WERI-Rb-1 (cell line): Measurements from ENCODE around the gene FNDC3B.

ENCODE experiments used
- DNase-seq: peaks from one replicate; pipeline ENCODE4 v3.0.0-alpha.2; 2020
- H3K27ac ChIP-seq: fragments of 250-450 bp; sonication (Bioruptor Pico); 2 replicates; pipeline ENCODE4 v1.5.1; 2020; ENCODE audit warnings: mild to moderate bottlenecking, moderate library complexity
- H3K27me3 ChIP-seq: fragments of 250-450 bp; sonication (Bioruptor Pico); 2 replicates; pipeline ENCODE4 v1.5.1; 2021; ENCODE audit warnings: mild to moderate bottlenecking, low read depth, moderate library complexity; ENCODE audit not compliant: insufficient read depth, severe bottlenecking
- H3K36me3 ChIP-seq: fragments of 250-450 bp; sonication (Bioruptor Pico); 2 replicates; pipeline ENCODE4 v1.5.1; 2020; ENCODE audit warnings: mild to moderate bottlenecking, moderate library complexity
- H3K4me3 ChIP-seq: 2 replicates; pipeline ENCODE4 v1.5.1; 2011; ENCODE audit warnings: low read depth, mild to moderate bottlenecking, control low read depth, low read length
- H3K9me3 ChIP-seq: fragments of 250-450 bp; sonication (Bioruptor Pico); 2 replicates; pipeline ENCODE4 v1.5.1; 2021; ENCODE audit warnings: mild to moderate bottlenecking, moderate library complexity; ENCODE audit not compliant: severe bottlenecking
- CTCF ChIP-seq: IDR thresholded peaks from 2 replicates; pipeline ENCODE4 v1.5.1; 2011; ENCODE audit warnings: low read depth, mild to moderate bottlenecking, control low read depth, inconsistent platforms, low read length

FNDC3B gene

DNA sequence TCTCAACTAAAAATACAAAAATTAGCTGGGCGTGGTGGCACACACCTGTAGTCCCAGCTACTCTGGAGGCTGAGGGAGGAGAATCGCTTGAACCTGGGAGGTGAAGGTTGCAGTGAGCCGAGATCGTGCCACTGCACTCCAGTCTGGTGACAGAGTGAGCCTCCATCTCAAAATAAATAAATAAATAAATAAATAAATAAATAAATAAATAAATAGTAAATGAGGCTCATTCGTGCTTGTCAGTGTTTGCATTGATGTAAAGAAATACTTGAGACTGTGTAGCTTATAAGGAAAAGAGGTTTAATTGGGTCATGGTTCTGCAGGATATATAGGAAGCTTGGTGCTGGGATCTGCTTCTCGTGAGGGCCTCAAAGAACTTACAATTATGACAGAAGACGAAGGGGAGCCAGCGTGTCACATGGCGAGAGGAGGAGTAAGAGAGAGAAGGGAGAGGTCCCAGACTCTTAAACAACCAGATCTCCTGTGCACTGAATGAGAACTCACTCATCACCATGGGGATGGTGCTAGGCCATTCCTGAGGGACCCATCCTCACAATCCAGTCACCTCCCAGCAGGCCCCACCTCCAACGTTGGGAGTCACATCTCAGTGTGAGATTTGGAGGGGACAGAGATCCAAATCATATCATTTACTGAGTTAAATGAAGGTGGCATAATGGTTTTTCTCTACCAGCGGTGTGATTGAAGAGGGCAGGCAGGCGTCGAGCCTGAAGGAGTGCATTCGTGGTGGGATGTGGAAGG is 104.5 kb downstream of the FNDC3B start:
- H3K4me3 ChIP-seq: no peak overlapping the region
- no peaks in the 10 kb centered on the region for H3K27me3 ChIP-seq
- DNase-seq: no peak
- no peaks in the 10 kb centered on the region for H3K36me3 ChIP-seq
- no peak overlapping the region for H3K27ac ChIP-seq
- no peak for TF ChIP-seq CTCF
- H3K9me3 ChIP-seq: no peaks in the 10 kb centered on the region

DNA sequence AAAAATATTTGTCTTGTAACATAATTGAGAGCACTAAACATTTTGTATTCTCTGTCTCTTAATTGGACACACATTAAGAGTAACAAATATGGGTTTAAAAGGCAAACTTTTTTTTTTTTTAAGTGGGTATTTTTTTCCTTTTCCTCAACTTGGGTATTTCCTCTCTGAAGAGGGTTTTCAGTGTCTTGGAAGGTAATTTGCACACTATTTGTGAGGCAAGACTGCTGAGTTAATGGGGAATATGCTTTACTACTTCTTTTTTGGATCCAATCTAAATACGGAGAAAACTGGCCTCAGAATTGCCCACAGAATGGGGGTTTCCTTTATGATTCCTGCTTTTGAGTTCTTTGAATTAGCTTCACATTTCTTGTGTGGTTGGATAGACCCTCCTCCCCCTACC is 105.2 kb downstream of the FNDC3B start:
- no peaks in the 10 kb centered on the region for H3K27me3 ChIP-seq
- no peaks in the 10 kb centered on the region for H3K36me3 ChIP-seq
- no peak overlapping the region for H3K4me3 ChIP-seq
- TF ChIP-seq CTCF: no peak
- no peak for DNase-seq
- no peak overlapping the region for H3K27ac ChIP-seq
- H3K9me3 ChIP-seq: no peaks in the 10 kb centered on the region

DNA sequence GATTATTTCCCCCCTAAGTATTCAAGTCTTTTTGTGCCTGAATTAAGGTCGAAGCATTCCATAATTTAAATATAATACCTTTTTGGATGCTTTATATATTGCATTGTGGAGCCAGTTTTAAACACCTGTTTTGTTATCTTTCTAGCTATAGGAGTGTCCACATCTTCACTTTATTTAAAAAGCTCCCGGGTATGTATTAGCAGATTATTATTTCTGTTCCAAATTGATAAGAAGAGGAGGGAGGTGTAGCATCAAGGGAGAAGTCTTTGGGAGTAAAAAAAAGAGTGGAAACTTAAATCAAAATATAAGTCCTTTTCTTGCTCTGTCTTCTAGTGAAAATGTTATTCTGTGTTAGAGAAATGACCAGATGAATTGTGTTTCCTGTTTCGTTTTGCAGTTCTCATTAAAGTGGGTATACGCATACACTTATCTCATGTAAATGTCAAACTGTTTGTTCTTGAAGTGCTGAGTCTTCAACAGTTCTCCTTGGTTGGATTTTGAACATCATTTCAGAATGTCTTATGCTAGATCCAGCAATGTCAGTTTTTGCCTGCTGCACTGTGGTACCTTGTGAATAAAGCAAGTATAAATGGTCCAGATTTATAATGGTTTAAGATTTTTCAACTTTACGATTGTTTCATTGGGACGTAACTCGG is 105.8 kb downstream of the FNDC3B start:
- H3K4me3 ChIP-seq: no peak overlapping the region
- TF ChIP-seq CTCF: no peak
- H3K27me3 ChIP-seq: no peaks in the 10 kb centered on the region
- no peaks in the 10 kb centered on the region for H3K36me3 ChIP-seq
- no peaks in the 10 kb centered on the region for H3K9me3 ChIP-seq
- no peak for DNase-seq
- no peak overlapping the region for H3K27ac ChIP-seq

DNA sequence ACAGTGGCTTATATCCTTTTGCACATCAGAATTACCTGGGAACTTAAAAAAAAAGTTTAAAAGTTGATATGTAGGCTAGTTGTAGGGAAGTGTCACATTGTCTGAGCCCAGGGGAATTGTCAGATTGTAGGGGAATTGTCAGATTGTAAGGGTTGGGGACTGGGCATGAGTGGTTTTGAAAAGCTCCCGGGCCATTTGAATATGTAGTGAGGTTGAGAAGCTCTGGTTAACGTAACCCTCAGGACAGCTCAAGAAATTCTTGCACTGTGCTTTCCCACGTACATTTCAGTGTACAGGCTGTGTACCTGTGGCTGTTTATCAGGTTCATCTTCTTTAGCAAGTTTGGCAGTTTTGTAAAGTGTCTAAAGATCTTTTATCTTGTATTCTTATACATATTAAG is 107.0 kb downstream of the FNDC3B start:
- no peak for TF ChIP-seq CTCF
- no peak overlapping the region for H3K27ac ChIP-seq
- no peak for DNase-seq

DNA sequence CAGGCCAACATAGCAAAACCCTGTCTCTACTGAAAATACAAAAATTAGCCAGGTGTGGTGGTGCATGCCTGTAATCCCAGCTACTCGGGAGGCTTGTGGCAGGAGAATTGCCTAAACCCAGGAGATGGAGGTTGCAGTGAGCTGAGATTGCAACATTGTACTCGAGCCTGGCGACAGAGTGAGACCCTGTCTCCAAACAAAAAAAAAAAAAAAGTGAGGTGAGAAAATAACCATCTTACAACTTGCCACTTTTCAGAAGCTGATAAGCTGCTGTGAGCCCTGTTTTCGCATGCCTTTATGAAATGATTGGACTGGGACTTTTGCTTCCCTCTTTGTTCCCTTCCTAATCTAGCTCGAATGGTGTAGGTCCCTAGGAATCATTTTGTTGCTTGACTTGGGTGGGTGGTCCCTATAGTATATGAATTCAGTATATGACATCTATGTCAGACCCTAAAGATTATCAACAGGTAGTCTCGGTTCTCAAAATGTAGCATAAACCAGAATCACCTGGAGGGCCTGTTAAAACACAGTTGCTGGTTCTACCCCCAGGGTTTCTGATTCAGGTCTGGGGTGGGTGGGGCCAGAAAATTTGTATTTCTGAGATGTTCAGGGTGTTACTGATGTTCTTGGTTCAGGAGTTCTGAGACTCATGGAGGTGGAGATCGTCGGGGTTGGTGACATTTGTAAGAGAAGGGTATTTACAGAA is 107.9 kb downstream of the FNDC3B start:
- H3K27me3 ChIP-seq: no peaks in the 10 kb centered on the region
- no peaks in the 10 kb centered on the region for H3K9me3 ChIP-seq
- H3K4me3 ChIP-seq: no peak overlapping the region
- TF ChIP-seq CTCF: no peak
- H3K27ac ChIP-seq: no peak overlapping the region
- no peak for DNase-seq
- H3K36me3 ChIP-seq: no peaks in the 10 kb centered on the region

More for the DNA sequence above, 107.0 kb downstream of the FNDC3B start:
- Histone ChIP-seq H3K4me3 (no peak overlapping the region), H3K36me3 (no peaks in the 10 kb centered on the region), H3K9me3 (no peaks in the 10 kb centered on the region), H3K27me3 (no peaks in the 10 kb centered on the region)
